Stomach (tissue), 4 donors: ENCODE data around the gene DCTN2.

Source experiments
- POLR2A ChIP-seq, 4 donors: fragments of 450-650 bp; IDR thresholded peaks; one replicate each; pipeline ENCODE4 v1.6.1; 2016; ENCODE audit warnings: antibody characterized with exemption in 4 of 4, control low read depth in 2 of 4, mild to moderate bottlenecking in 1 of 4, moderate library complexity in 1 of 4
- POLR2AphosphoS5 ChIP-seq, 3 donors: sonication (generic); formaldehyde crosslinking; IDR thresholded peaks; one replicate each; pipeline ENCODE4 v1.6.1; 2016; ENCODE audit warnings: antibody characterized with exemption in 3 of 3

GRCh38 chr12:57513266-57513665, 33.7 kb downstream of the DCTN2 start:
- TF ChIP-seq POLR2AphosphoS5 (IDR thresholded peaks at IDR 0.05) (no peak), POLR2A (IDR thresholded peaks at IDR 0.05) (no peak)
